GM11168 (cell line): Measurements from ENCODE around the gene DHX36.

ENCODE experiments used
- in situ Hi-C: fragments of 300-500 bp; cut with MboI; formaldehyde crosslinking; loops from one replicate; pipeline ENCODE4 v1.12.0; 2022; ENCODE audit warnings: low sequenced_read_pairs; ENCODE audit not compliant: unreplicated experiment

DHX36 gene

DNA sequence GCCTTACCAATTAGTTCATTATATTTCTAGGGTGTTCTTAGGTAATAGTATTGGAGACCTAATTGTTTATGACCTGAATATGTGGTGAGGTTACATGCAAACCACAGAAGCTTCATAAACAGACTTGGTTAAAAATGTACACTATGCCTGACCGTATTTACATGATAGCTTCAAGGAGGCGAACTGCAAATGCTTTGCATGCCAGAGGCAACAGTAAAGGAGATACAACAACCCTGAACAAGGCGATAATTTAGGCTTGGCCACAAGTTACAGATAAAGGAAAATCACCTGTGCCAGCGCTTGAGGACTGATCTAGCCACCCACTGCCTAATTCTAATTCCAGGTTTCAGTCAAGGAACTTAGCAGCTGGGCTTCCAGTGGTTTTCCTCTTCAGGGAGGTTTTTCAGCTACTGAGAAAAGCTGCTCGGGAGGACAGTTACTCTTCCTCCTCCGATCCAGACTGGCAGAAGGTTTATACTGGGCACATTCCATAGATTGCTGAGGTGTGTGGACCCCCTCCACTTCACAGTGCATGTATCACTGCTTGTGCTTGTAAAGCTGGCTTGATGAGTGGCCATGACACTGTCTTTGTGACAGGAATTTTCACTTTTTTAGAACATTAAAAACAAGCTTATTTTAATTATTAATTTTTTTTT, 95.6 kb downstream of the DHX36 start:
- in situ Hi-C loops, result no loop called here

DNA sequence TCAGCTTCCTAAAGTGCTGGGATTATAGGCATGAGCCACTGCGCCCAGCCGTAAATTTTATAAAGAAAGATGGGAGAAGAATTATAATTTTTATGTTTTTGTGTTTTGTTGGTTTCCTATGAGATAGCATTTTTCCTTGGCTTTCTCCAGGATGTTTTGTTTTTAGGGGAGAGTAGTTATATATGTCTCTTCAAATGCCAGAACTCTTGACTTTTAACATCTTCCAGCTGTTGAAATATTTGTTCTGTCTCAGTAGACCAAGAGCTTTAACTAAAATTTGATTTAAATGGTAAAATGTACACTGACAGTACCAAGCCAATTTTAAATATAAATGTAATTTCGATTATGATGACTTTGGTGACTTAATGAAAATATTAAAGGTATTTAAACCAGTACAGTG, 96.8 kb downstream of the DHX36 start:
- in situ Hi-C loops, result no loop called here

DNA sequence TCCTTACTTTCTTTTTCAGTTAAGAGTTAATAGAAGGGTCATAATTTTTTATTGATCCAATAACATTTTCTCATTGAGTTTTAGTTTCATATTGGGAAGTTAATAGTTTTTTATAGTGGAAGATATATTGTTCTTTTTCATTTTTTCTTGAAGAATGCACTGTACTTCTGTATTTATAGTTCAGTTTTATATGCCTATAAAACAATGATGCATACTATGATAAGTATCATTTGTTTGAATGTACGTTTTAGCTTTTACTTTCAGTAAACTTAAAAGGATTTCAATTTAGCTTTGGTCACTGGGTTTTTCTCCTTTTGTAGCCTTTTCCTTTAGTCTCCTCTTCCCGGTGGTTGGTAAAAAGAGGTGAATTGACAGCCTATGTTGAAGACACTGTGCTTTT, 98.8 kb downstream of the DHX36 start:
- in situ Hi-C loops, result no loop called here

DNA sequence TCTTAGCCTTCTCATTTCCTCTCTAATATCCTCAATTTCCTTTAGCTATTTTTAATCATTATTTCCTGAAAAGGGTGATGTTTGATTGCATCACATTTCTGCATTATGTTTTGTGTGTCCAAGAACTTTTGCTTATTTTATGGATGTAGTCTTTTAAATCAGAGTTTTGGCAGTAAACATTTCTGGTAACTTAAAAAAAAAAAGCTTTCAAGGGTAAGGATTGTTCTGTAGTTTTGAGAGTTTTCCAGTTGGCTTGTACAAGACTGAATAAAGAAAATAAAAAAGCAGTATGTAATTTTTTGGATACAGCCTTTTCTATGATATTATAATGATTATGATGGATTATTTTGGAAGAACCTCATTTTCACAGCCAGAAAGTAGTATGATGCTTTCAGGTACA, 99.4 kb downstream of the DHX36 start:
- in situ Hi-C loops, result no loop called here

DNA sequence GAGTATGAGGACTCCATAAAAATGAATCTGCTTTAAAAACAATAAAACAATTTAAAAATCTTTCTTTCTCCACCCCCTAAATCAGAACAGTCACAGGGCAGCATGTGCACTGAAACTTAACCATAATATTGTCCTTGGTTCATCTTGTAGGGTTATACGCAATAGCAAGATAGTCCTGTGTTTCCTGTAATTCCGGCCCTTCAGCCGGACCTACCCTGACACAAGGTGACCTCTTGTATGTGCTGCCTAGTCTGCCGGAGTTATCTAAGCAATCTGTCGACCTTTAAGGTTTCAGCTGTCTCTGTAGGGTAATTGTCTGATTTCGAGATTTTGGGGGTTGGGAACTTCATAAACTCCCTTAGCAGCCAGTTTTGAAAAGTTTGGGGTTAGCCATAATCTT, 99.9 kb downstream of the DHX36 start:
- in situ Hi-C loops, result no loop called here

DNA sequence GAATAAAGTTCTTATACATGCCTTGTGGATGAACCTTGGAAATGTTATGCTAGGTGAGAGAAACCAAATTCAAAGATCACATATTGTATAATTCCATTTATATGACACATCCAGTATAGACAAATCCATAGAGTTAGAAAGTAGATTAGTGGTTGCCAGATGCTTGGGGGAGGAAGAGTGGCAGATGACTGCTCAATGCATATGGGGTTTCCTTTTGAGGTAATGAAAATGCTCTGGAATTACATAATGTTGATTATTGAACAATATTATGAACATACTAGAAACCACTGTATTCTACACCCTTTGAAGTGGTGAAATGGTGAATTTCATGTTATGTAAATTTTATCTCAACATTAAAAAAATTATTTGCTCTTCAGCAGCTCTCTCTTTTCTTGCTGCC, 100.8 kb downstream of the DHX36 start:
- in situ Hi-C loops, result no loop called here
